HS-27A (cell line): ENCODE results near the gene FHL3.
"Not testable (repeated sequence)": the region's sequence is repeated elsewhere in the genome, so short reads cannot be mapped to it uniquely, and the experiment has no call there.

ENCODE experiments used
- DNase-seq: peaks from one replicate; pipeline ENCODE4 v3.0.0-alpha.2; 2012; ENCODE audit warnings: low read depth, missing footprints

The FHL3 gene

DNA sequence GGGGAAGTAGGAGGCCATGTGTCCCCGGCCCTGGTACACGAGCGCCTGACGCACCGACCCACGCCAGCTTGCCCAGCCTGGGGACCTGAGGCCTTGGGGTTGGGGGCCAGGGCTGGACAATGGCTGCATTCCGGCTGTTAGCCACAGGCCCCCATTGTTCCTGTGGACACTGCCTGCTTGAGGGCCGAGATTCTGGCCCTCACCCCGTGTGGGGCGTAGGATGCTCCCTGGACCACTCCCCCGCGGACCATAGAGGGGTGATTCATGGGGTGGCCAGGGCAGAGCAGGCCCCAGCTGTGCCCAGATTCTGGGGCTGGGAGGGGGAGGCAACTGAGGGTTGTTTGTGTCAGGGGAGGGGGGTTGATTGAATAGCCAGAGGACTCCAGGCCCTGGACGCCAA lies 29.6 kb upstream of the FHL3 start:
- DNase-seq, result no peak

GRCh38 chr1:38032992-38033391 lies 27.7 kb upstream of the FHL3 start:
- DNase-seq, result not testable (repeated sequence)

DNA sequence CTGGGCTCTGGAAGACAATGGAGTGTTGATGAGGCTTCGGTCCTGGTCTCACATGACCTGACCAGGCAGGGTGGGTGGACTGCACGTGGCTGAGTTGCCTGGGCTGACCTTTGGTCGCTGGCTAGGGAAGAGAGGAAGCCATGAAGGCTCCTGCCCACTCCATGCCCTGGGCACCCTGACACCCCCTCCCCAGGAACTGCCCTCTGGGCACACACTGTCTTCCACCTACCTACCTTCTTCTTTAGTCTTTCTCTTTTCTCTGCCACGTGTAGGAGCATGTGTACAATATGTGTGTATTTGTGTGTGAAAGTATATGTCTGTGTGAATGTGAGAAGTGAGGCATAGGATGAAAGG lies 26.2 kb upstream of the FHL3 start:
- no peak for DNase-seq

DNA sequence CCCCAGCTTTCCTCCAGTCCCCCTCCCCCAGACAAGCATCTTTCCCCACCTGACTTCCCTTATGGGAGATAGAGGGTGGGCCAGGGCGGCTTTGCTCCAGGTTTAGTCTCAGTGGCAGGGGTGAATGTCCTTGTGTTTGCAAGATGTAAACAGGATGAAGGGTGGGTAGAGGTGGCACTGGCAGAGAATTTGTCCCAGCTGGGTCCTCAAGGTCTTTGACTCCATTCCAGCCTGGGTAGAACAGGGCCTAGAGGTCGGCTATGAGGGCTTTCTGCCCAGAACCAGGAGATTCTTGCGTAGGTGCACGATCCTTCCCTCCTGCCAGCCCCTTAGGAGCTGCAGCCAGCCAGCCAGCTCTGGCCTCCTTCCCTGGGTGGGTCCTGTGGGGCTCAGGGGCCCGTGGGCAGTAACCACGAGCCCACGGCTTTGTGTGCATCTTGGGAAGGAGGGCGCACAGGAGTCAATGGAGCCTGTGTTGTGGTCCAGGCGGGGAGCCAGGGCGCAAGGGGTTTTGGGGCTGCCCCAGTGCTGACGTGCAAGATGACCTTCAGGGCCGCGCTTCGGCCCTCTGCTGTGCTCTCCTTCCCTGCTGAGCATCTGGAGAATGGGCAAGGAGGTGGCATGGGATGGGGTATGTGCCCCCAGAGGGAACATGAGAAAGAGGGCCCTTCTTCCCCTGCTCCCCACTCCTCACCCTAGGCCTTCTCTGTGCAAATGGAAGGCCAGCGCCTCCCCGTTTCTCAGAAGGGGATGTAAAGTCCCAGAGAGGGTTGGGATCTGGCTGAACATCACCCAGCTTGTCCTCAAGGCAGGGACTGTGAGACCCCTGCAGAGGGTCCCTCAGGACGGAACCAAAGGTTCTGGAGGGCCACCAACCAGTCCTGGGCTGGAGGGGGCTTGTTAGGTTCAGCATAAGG lies 25.5 kb upstream of the FHL3 start:
- no peak for DNase-seq

DNA sequence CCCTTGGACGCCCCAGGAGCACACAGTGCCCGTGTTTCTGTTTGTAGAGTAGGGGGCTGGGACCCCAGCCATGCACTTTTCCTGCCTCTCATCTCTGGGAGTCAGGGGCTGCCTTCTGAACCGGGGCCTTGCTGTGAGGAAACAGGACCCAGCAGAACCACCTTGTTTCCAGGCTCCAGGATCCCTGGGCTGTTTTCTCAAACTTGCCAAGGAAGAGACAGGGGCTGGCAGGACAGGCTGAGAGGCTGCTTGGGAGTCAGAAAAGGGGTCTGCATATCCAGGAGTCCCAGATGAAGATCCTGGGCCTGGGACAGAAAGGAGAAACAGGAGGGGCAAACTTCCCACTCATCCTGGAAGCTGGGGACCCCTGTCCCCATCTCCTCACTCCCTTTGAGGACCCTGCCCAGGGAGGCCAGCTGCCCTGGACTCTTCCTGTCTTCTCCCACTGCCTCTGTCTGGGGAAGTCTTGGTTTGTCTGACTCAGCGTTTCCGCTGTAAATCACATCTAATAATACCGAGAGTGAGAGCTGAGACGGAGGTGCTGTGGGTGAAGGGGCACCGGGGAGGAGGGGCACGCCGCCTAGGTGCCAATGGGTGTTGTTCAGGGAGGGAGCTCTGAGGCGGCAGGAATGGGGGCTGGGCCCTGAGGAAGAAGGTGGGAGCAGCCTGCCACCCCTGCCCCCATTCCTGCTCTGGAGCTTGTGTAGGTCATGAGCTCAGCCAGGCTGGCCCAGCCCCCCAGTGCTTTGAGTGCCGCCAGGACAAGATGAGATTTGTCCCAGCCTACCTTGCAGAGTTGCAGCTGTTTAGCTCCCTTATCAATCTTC lies 24.6 kb upstream of the FHL3 start:
- no peak for DNase-seq

GRCh38 chr1:38029081-38029681 lies 23.9 kb upstream of the FHL3 start:
- DNase-seq, result no peak

- DNase-seq, result no peak
Measured at GRCh38 chr1:38028671-38029070, 23.4 kb upstream of the FHL3 start.

DNA sequence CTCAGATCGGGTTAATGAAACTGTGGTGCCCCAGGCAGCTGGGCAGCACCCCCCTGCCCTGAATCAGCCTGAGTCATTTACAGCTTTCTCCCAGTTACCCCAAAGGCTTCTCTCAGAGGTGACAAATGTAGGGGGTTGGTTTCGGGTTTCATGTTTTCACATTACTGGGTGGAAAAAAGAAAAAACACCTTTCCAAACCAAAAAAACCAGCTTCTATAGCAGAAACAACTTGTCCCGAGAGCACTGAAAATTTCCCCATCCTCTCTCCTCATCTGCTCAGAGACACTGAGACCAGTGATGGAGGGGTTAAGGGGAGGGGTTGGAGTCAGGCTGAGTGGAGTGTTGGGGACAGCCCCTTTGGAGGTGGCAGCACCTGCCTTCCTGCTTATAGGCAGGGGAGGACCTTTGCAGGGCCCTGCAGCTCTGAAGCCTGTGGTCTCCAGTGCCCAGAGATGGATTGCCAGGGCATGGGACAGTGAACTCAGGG lies 22.8 kb upstream of the FHL3 start:
- no peak for DNase-seq

DNA sequence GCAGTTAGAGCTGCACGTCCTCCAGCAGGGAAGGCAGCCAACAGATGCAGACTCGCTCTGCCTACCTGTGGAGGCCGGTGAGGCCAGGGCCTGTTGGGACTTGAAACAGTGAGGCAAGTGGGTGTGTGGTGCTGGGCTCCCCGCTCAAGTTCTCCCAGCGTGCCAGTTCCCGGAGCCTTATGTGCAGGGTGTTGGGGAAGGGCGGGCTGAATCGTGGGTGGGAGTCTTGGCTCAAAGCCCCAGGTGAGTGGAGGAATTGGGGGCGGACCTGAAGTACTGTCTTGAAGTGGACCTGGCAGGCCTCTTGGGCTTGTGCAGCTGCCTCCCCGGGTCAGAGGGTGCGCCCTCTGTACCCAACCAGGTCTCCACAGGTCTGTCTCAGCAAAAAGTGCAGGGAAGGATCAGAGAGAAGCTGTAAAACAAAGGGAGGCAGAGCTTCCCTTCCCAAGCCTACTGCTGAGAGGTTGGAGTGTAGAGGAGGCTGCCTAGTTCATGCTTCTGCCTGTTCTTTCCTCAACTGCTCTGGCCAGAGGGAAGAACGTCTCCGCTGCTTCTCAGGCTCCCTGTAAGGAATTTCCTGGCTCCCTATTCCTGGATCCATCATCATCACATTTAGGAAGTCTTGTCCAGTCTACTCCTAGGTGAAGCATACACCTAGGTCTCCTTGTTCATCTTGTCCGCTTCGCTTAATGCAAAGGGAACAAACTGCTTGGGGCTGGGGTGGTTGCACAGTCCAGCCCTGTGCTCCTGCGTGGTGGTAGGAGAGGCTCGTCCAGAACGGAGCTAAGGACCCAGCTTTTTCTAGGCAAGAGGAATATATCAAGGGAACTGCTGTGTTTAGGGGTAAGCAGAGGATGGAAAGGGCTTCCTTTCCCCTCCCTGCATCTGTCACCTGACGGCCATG lies 22.1 kb upstream of the FHL3 start:
- no peak for DNase-seq

DNA sequence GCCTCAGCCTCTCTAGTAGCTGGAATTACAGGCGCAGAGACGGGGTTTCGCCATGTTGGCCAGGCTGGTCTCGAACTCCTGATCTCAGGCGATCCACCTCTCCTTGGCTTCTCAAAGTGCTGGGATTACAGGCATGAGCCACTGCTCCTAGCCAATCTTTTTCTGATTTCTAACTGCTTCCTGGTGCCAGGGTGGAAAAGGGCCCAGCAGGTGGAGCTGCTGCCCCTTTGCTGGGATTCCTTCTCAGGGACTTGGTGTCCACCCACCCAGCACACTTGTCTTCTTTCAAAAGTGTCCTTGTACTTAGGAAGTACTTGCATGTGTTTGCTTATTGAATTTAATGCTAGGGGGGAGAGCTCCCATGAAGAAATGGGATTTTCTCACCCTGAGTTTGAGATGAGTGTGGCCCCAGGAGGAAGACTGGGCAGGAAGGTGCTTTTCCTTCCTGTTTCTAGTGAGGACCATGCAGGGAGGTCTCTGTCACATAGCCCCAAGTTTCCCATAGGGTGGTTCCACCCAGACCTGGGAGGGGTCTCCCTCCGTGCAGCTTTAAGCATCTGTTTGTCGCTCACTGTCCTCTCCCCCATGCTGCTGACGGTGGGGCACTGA lies 21.4 kb upstream of the FHL3 start:
- no peak for DNase-seq

- DNase-seq, result no peak
Measured at GRCh38 chr1:38025664-38026063, 20.4 kb upstream of the FHL3 start.

GRCh38 chr1:38025233-38025632 lies 19.9 kb upstream of the FHL3 start:
- DNase-seq, result no peak

DNA sequence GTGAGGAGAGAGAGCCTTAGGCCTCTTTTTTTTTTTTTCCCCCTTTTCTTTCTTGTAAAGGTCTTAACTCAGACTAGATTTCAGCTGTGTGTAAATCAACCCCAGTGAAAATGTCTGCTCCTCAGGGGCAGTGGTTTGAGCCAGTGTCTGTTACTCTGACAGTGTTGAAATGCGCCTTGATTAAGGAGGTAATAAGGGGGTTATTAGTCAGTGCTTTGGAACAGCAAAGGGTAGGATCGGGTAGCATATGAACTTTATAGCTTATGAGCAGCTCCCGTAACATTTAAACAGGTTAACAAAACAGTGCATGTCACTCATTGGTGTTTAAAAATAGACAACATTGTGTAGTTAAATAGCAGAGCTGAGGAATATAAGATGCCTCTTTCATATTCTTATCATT lies 17.5 kb upstream of the FHL3 start:
- DNase-seq, result no peak

- no peak for DNase-seq
Measured at GRCh38 chr1:38021969-38022368, 16.7 kb upstream of the FHL3 start.

- DNase-seq, result no peak
Measured at GRCh38 chr1:38020396-38020795, 15.1 kb upstream of the FHL3 start.

- DNase-seq, result no peak
Measured at GRCh38 chr1:38018864-38019343, 13.6 kb upstream of the FHL3 start.

DNA sequence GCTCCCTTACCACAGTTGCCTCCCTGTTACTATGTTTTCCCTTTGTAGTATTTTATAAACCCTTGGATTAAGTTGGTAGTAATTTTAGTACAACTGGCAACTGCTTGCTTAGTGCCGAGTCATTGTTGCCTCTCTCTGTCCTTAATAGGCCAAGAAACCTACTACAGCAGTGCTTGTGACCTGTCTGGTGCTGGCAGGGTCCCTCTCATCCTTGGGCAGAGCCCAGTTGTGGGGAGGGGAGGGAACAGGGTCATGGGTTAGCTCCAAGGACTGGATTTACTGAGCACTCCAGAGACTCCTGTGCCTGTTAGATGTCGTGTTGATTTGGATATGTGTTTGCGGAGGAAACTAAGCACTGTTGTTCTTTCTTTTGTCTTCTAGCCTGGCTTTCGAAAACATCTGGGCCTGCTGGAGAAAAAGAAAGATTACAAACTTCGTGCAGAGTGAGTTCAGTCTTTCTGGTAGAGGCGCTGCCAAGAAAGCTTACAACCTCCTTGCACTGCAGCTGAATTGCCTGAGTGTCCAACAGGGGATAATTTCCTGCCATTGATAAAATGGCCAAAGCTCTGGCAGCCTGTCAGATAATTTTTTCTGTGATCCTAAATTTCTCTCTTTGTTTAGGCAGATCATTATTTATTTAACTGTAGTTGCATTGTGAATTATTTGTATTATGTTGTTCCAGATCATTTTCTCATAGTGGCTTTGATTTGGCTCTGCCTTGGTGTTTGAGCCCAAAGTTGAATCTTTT lies 10.8 kb upstream of the FHL3 start:
- no peak for DNase-seq

DNA sequence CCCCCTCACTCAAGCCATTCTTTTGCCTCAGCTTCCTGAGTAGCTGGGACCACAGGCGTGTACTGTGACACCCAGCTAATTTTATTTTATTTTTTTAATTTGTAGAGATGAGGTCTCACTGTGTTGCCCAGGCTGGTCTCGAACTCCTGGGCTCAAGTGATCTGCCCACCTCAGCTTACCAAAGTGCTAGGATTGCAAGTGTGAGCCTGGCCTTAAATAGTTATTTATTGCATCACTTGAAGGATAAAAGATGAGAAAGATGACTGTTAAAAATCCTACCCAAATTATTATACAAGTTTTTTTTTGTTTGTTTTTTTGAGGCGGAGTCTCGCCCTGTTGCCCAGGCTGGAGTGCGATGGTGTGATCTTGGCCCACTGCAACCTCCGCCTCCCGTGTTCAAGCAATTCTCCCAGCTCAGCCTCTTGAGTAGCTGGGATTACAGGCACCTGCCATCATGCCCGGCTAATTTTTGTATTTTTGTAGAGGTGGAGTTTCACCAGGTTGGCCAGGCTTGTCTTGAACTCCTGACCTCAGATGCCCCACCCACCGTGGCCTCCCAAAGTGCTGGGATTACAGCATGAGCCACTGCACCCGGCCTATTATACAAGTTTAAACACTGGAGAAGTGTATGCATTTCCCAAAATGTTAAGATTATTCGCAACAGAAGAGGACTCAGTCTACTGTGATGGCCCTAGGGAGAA lies 9.6 kb upstream of the FHL3 start:
- no peak for DNase-seq

DNA sequence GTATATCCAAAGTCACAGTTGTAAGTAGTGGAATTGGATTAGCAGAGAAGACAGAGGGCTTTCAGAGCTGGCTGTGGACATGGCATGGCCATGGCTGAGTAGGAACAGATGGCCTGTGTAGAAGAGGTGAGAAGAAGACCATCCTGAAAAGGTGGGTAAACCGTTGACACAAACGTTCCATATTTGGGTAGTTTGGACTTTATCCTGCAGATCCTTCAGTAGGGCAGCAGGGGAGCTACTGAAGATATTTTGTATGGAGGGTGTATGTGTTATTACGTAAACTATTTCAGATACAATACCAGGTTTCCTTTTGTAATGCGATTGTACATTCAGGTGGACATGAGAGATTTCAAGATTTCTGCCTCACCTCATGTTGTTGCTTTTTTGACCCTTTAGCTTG lies 8.9 kb upstream of the FHL3 start:
- no peak for DNase-seq

GRCh38 chr1:38013227-38013622 lies 7.9 kb upstream of the FHL3 start:
- DNase-seq, result no peak
